Measurements from ENCODE around the gene VAPB.

Gene VAPB

GRCh38 chr20:58478141-58478805, 89.2 kb downstream of the VAPB start:
- Histone ChIP-seq H3K27me3 (ENCODE audit: insufficient read depth, poor library complexity, severe bottlenecking) (no peaks in the 10 kb centered on the region), H3K4me3 (replicated peaks; ENCODE audit: insufficient read depth, low read length) (no peak overlapping the region), H3K27ac (replicated peaks) (no peak overlapping the region)
- no peak for DNase-seq (ENCODE audit: low read depth in 1 of 2, low spot score in 1 of 2)
- TF ChIP-seq GABPA (IDR thresholded peaks at IDR 0.05; ENCODE audit: low read depth): no peak
- no peak for TF ChIP-seq REST (IDR thresholded peaks at IDR 0.05; ENCODE audit: insufficient replicate concordance, low read depth)
- TF ChIP-seq POLR2AphosphoS5 (IDR thresholded peaks at IDR 0.05; ENCODE audit: low read depth): no peak
- no peak for TF ChIP-seq SPI1 (IDR thresholded peaks at IDR 0.05; ENCODE audit: borderline replicate concordance, low read depth)
- TF ChIP-seq, protein P1, sequence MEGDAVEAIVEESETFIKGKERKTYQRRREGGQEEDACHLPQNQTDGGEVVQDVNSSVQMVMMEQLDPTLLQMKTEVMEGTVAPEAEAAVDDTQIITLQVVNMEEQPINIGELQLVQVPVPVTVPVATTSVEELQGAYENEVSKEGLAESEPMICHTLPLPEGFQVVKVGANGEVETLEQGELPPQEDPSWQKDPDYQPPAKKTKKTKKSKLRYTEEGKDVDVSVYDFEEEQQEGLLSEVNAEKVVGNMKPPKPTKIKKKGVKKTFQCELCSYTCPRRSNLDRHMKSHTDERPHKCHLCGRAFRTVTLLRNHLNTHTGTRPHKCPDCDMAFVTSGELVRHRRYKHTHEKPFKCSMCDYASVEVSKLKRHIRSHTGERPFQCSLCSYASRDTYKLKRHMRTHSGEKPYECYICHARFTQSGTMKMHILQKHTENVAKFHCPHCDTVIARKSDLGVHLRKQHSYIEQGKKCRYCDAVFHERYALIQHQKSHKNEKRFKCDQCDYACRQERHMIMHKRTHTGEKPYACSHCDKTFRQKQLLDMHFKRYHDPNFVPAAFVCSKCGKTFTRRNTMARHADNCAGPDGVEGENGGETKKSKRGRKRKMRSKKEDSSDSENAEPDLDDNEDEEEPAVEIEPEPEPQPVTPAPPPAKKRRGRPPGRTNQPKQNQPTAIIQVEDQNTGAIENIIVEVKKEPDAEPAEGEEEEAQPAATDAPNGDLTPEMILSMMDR (IDR thresholded peaks at IDR 0.05; ENCODE audit: insufficient read depth, low read length): no peak

DNA sequence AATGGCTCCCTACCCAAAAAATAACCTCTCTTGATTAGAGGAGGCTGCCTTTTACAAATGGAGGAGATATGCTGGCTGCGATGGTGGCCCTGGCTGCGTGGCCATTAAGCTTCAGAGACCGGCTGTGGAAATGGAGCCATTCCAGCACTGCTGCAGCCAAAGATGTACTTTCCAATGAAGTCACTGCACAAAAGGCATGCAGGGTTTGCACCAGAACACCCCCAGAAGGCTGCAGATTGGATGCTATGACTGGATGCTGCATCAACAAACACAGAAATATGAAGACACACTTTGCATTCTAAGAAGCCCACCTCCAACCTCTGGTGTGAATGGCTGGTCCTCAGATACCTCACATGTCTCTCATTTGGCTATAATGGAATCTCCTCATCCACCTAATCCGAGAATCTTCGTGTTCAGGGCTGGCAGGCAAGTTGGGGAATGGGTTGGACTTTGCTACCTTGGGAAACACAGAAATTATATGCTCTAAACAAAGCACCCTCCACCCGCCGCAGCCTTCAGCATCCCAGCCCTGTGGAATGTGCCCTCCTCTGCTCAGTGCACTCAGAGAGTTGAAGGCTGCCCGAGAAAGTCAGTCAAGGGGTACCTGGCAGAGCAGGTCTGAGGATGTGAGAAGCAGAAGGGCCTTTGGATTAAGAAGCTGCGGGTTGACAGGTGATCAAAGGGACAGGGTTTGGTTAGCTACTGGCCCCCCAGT, 90.9 kb downstream of the VAPB start:
- TF ChIP-seq, protein P1 (IDR thresholded peaks at IDR 0.05; ENCODE audit: insufficient read depth, low read length): no peak
- TF ChIP-seq SPI1 (IDR thresholded peaks at IDR 0.05; ENCODE audit: borderline replicate concordance, low read depth) (no peak), REST (IDR thresholded peaks at IDR 0.05; ENCODE audit: insufficient replicate concordance, low read depth) (no peak), POLR2AphosphoS5 (IDR thresholded peaks at IDR 0.05; ENCODE audit: low read depth) (no peak), GABPA (IDR thresholded peaks at IDR 0.05; ENCODE audit: low read depth) (no peak)
- no peak overlapping the region for H3K27ac ChIP-seq (replicated peaks)
- no peaks in the 10 kb centered on the region for H3K27me3 ChIP-seq (ENCODE audit: insufficient read depth, poor library complexity, severe bottlenecking)

GRCh38 chr20:58480551-58481336, 91.7 kb downstream of the VAPB start:
- no peak overlapping the region for H3K4me3 ChIP-seq (replicated peaks; ENCODE audit: insufficient read depth, low read length)
- TF ChIP-seq GABPA (IDR thresholded peaks at IDR 0.05; ENCODE audit: low read depth) (no peak), POLR2AphosphoS5 (IDR thresholded peaks at IDR 0.05; ENCODE audit: low read depth) (no peak), REST (IDR thresholded peaks at IDR 0.05; ENCODE audit: insufficient replicate concordance, low read depth) (no peak), SPI1 (IDR thresholded peaks at IDR 0.05; ENCODE audit: borderline replicate concordance, low read depth) (no peak)
- TF ChIP-seq, protein P1 (IDR thresholded peaks at IDR 0.05; ENCODE audit: insufficient read depth, low read length): no peak
- DNase-seq (ENCODE audit: low read depth in 1 of 2, low spot score in 1 of 2): no peak

More for the DNA sequence above, 90.9 kb downstream of the VAPB start:
- no peak overlapping the region for H3K4me3 ChIP-seq (replicated peaks; ENCODE audit: insufficient read depth, low read length)
- no peak for DNase-seq (ENCODE audit: low read depth in 1 of 2, low spot score in 1 of 2)

More at GRCh38 chr20:58480551-58481336, 91.7 kb downstream of the VAPB start:
- Histone ChIP-seq H3K27me3 (ENCODE audit: insufficient read depth, poor library complexity, severe bottlenecking) (no peaks in the 10 kb centered on the region), H3K27ac (replicated peaks) (no peak overlapping the region)
